ENCODE measurements around the gene PDE4D. TPM values are rescaled to one million over a fixed set of nuclear protein-coding genes. Genes with fewer than 3 reads are reported as not detected.
"Not testable (repeated sequence)": the region's sequence is repeated elsewhere in the genome, so short reads cannot be mapped to it uniquely, and the experiment has no call there.

Gene PDE4D
- total RNA-seq, 1 experiment from 2014 or later = 61.2 TPM

- H3K9me2 ChIP-seq (replicated peaks; ENCODE audit: insufficient read depth, low read length) = no peaks in the 10 kb centered on the region
- H4K20me1 ChIP-seq (ENCODE audit: insufficient read depth, low read depth, low read length) = no peaks in the 10 kb centered on the region; the same call in 1 of the 2 replicates
- H3K27ac ChIP-seq (ENCODE audit: low read length) = no peak overlapping the region
- no peaks in the 10 kb centered on the region for H3K36me3 ChIP-seq (ENCODE audit: insufficient read depth, low read length)
- H3K4me3 ChIP-seq (ENCODE audit: low read length) = no peak overlapping the region
- no peaks in the 10 kb centered on the region for H3K27me3 ChIP-seq (ENCODE audit: low read length)
- no peaks in the 10 kb centered on the region for H3K9me3 ChIP-seq (ENCODE audit: low read length)
- H3K4me1 ChIP-seq (ENCODE audit: low read length) = no peaks in the 10 kb centered on the region
- no peak overlapping the region for H3K4me2 ChIP-seq (ENCODE audit: low read depth, low read length, poor library complexity, severe bottlenecking)
- no peak for DNase-seq
- no peak overlapping the region for H2AFZ ChIP-seq (ENCODE audit: low read length)
- no peak overlapping the region for H3K9ac ChIP-seq (ENCODE audit: low read length)
- no peaks in the 10 kb centered on the region for H3K79me2 ChIP-seq (ENCODE audit: low read length)
These were observed 501.9 kb downstream of the PDE4D start for GRCh38 chr5:59391576-59391975.

- no peaks in the 10 kb centered on the region; the same call in 1 of the 2 replicates for H4K20me1 ChIP-seq (ENCODE audit: insufficient read depth, low read depth, low read length)
These were observed 502.5 kb downstream of the PDE4D start for GRCh38 chr5:59390989-59391388.

GRCh38 chr5:59390074-59390659 lies 503.4 kb downstream of the PDE4D start:
- Histone ChIP-seq H3K4me1 (ENCODE audit: low read length) (no peaks in the 10 kb centered on the region), H3K9me3 (ENCODE audit: low read length) (no peaks in the 10 kb centered on the region), H3K27me3 (ENCODE audit: low read length) (no peaks in the 10 kb centered on the region), H3K4me2 (ENCODE audit: low read depth, low read length, poor library complexity, severe bottlenecking) (no peak overlapping the region), H3K27ac (ENCODE audit: low read length) (no peak overlapping the region), H3K9me2 (replicated peaks; ENCODE audit: insufficient read depth, low read length) (no peaks in the 10 kb centered on the region), H2AFZ (ENCODE audit: low read length) (no peak overlapping the region), H4K20me1 (ENCODE audit: insufficient read depth, low read depth, low read length) (no peaks in the 10 kb centered on the region; the same call in 1 of the 2 replicates), H3K36me3 (ENCODE audit: insufficient read depth, low read length) (no peaks in the 10 kb centered on the region), H3K9ac (ENCODE audit: low read length) (no peak overlapping the region), H3K4me3 (ENCODE audit: low read length) (no peak overlapping the region), H3K79me2 (ENCODE audit: low read length) (no peaks in the 10 kb centered on the region)
- DNase-seq = peak; percentile 64

More at GRCh38 chr5:59390989-59391388, 502.5 kb downstream of the PDE4D start:
- Histone ChIP-seq H3K4me3 (ENCODE audit: low read length) (no peak overlapping the region), H3K79me2 (ENCODE audit: low read length) (no peaks in the 10 kb centered on the region), H3K9me3 (ENCODE audit: low read length) (no peaks in the 10 kb centered on the region), H3K4me2 (ENCODE audit: low read depth, low read length, poor library complexity, severe bottlenecking) (no peak overlapping the region), H3K9me2 (replicated peaks; ENCODE audit: insufficient read depth, low read length) (no peaks in the 10 kb centered on the region), H2AFZ (ENCODE audit: low read length) (no peak overlapping the region), H3K27me3 (ENCODE audit: low read length) (no peaks in the 10 kb centered on the region), H3K27ac (ENCODE audit: low read length) (no peak overlapping the region), H3K9ac (ENCODE audit: low read length) (no peak overlapping the region), H3K4me1 (ENCODE audit: low read length) (no peaks in the 10 kb centered on the region), H3K36me3 (ENCODE audit: insufficient read depth, low read length) (no peaks in the 10 kb centered on the region)
- no peak for DNase-seq

GRCh38 chr5:59387127-59387526 lies 506.4 kb downstream of the PDE4D start:
- DNase-seq = no peak
- no peak overlapping the region for H2AFZ ChIP-seq (ENCODE audit: low read length)
- no peaks in the 10 kb centered on the region for H3K4me1 ChIP-seq (ENCODE audit: low read length)
- H3K9me3 ChIP-seq (ENCODE audit: low read length) = no peaks in the 10 kb centered on the region
- no peaks in the 10 kb centered on the region for H3K27me3 ChIP-seq (ENCODE audit: low read length)
- H3K79me2 ChIP-seq (ENCODE audit: low read length) = no peaks in the 10 kb centered on the region
- no peak overlapping the region for H3K9ac ChIP-seq (ENCODE audit: low read length)
- no peaks in the 10 kb centered on the region for H3K9me2 ChIP-seq (replicated peaks; ENCODE audit: insufficient read depth, low read length)
- no peaks in the 10 kb centered on the region for H4K20me1 ChIP-seq (ENCODE audit: insufficient read depth, low read depth, low read length)
- H3K36me3 ChIP-seq (ENCODE audit: insufficient read depth, low read length) = no peaks in the 10 kb centered on the region
- no peak overlapping the region for H3K4me2 ChIP-seq (ENCODE audit: low read depth, low read length, poor library complexity, severe bottlenecking)
- no peak overlapping the region for H3K27ac ChIP-seq (ENCODE audit: low read length)
- no peak overlapping the region for H3K4me3 ChIP-seq (ENCODE audit: low read length)

GRCh38 chr5:59385700-59386099 lies 507.8 kb downstream of the PDE4D start:
- no peak overlapping the region for H3K4me2 ChIP-seq (ENCODE audit: low read depth, low read length, poor library complexity, severe bottlenecking)

GRCh38 chr5:59380350-59380951 lies 513.1 kb downstream of the PDE4D start:
- Histone ChIP-seq H3K27me3 (ENCODE audit: low read length) (no peaks in the 10 kb centered on the region), H2AFZ (ENCODE audit: low read length) (no peak overlapping the region), H3K9me2 (replicated peaks; ENCODE audit: insufficient read depth, low read length) (no peaks in the 10 kb centered on the region), H3K27ac (ENCODE audit: low read length) (no peak overlapping the region), H4K20me1 (ENCODE audit: insufficient read depth, low read depth, low read length) (no peaks in the 10 kb centered on the region), H3K9me3 (ENCODE audit: low read length) (no peaks in the 10 kb centered on the region), H3K4me2 (ENCODE audit: low read depth, low read length, poor library complexity, severe bottlenecking) (no peak overlapping the region), H3K36me3 (ENCODE audit: insufficient read depth, low read length) (no peaks in the 10 kb centered on the region), H3K9ac (ENCODE audit: low read length) (no peak overlapping the region), H3K79me2 (ENCODE audit: low read length) (no peaks in the 10 kb centered on the region), H3K4me3 (ENCODE audit: low read length) (no peak overlapping the region), H3K4me1 (ENCODE audit: low read length) (no peaks in the 10 kb centered on the region)
- peak; percentile 73 for DNase-seq

More at GRCh38 chr5:59385700-59386099, 507.8 kb downstream of the PDE4D start:
- Histone ChIP-seq H3K79me2 (ENCODE audit: low read length) (no peaks in the 10 kb centered on the region), H3K27me3 (ENCODE audit: low read length) (no peaks in the 10 kb centered on the region), H3K4me1 (ENCODE audit: low read length) (no peaks in the 10 kb centered on the region), H3K36me3 (ENCODE audit: insufficient read depth, low read length) (no peaks in the 10 kb centered on the region), H3K4me3 (ENCODE audit: low read length) (no peak overlapping the region), H2AFZ (ENCODE audit: low read length) (no peak overlapping the region), H3K9me2 (replicated peaks; ENCODE audit: insufficient read depth, low read length) (no peaks in the 10 kb centered on the region), H4K20me1 (ENCODE audit: insufficient read depth, low read depth, low read length) (no peaks in the 10 kb centered on the region), H3K9me3 (ENCODE audit: low read length) (no peaks in the 10 kb centered on the region), H3K27ac (ENCODE audit: low read length) (no peak overlapping the region), H3K9ac (ENCODE audit: low read length) (no peak overlapping the region)
- no peak for DNase-seq

- H4K20me1 ChIP-seq (ENCODE audit: insufficient read depth, low read depth, low read length); H3K27me3 ChIP-seq (ENCODE audit: low read length); DNase-seq; H3K4me2 ChIP-seq (ENCODE audit: low read depth, low read length, poor library complexity, severe bottlenecking); H3K9me2 ChIP-seq (replicated peaks; ENCODE audit: insufficient read depth, low read length); H3K4me1 ChIP-seq (ENCODE audit: low read length); H3K9me3 ChIP-seq (ENCODE audit: low read length); H3K79me2 ChIP-seq (ENCODE audit: low read length); H3K9ac ChIP-seq (ENCODE audit: low read length); H3K4me3 ChIP-seq (ENCODE audit: low read length); H3K27ac ChIP-seq (ENCODE audit: low read length); H2AFZ ChIP-seq (ENCODE audit: low read length); H3K36me3 ChIP-seq (ENCODE audit: insufficient read depth, low read length): not testable (repeated sequence)
These were observed 519.5 kb downstream of the PDE4D start for GRCh38 chr5:59374036-59374435.

- no peaks in the 10 kb centered on the region for H3K9me3 ChIP-seq (ENCODE audit: low read length)
- no peak overlapping the region for H3K9ac ChIP-seq (ENCODE audit: low read length)
- H3K4me2 ChIP-seq (ENCODE audit: low read depth, low read length, poor library complexity, severe bottlenecking) = no peak overlapping the region
- no peaks in the 10 kb centered on the region for H3K9me2 ChIP-seq (replicated peaks; ENCODE audit: insufficient read depth, low read length)
- H3K4me3 ChIP-seq (ENCODE audit: low read length) = no peak overlapping the region
- no peak for DNase-seq
- H3K27ac ChIP-seq (ENCODE audit: low read length) = no peak overlapping the region
- H3K36me3 ChIP-seq (ENCODE audit: insufficient read depth, low read length) = no peaks in the 10 kb centered on the region
- no peaks in the 10 kb centered on the region for H3K4me1 ChIP-seq (ENCODE audit: low read length)
- H3K79me2 ChIP-seq (ENCODE audit: low read length) = no peaks in the 10 kb centered on the region
- H3K27me3 ChIP-seq (ENCODE audit: low read length) = no peaks in the 10 kb centered on the region
- no peaks in the 10 kb centered on the region for H4K20me1 ChIP-seq (ENCODE audit: insufficient read depth, low read depth, low read length)
- H2AFZ ChIP-seq (ENCODE audit: low read length) = no peak overlapping the region
These were observed 521.9 kb downstream of the PDE4D start for GRCh38 chr5:59371525-59372127.

Measured in Karpas-422 (cell line).